ENCODE results near the gene TNXB.
"Not testable (repeated sequence)": the region's sequence is repeated elsewhere in the genome, so short reads cannot be mapped to it uniquely, and the experiment has no call there.

TNXB gene

DNA sequence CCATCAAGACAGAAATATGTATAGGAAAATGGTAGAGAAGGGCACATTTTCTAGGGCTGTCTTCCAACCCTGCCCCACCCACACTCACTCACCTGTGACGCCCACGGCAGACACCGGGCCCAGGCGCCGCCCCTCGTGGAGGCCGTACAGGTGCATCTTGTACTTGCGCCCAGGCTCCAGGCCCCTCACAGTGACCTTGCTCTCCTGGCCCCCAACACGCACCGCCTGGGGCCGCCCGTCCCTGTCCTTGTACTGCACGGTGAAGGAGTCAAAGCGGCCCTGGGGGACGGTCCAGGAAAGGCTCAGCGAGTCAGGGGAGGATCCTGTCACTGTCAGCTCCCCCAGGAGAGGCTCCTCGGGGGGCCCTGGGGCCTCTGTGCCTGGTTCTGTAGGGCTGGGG lies 51.2 kb downstream of the TNXB start:
- Histone ChIP-seq H2AFZ (ENCODE audit: low read length) (no peak overlapping the region), H3K4me3 (ENCODE audit: low read length, poor library complexity, severe bottlenecking) (no peak overlapping the region), H3K4me2 (ENCODE audit: low read depth, low read length, poor library complexity, severe bottlenecking) (no peak overlapping the region), H3K27me3 (ENCODE audit: insufficient read depth, low read length, poor library complexity, severe bottlenecking) (no peaks in the 10 kb centered on the region), H3K36me3 (ENCODE audit: insufficient read depth, low read length) (no peaks in the 10 kb centered on the region), H3K9me3 (ENCODE audit: insufficient read depth, low read depth, low read length) (no peaks in the 10 kb centered on the region), H3K79me2 (ENCODE audit: insufficient read depth, low read length) (no peaks in the 10 kb centered on the region), H3K9me2 (replicated peaks; ENCODE audit: low read depth, low read length) (no peaks in the 10 kb centered on the region), H3K9ac (ENCODE audit: low read depth, low read length, poor library complexity, severe bottlenecking) (no peak overlapping the region), H3K4me1 (ENCODE audit: insufficient read depth, low read length, poor library complexity, severe bottlenecking) (no peaks in the 10 kb centered on the region), H3F3A (ENCODE audit: low read depth) (no peaks in the 10 kb centered on the region), H4K20me1 (ENCODE audit: insufficient read depth, low read length, poor library complexity, severe bottlenecking) (no peaks in the 10 kb centered on the region)
- no peak for TF ChIP-seq EZH2phosphoT487 (IDR thresholded peaks at IDR 0.05; ENCODE audit: borderline replicate concordance)
- TF ChIP-seq, protein P1, sequence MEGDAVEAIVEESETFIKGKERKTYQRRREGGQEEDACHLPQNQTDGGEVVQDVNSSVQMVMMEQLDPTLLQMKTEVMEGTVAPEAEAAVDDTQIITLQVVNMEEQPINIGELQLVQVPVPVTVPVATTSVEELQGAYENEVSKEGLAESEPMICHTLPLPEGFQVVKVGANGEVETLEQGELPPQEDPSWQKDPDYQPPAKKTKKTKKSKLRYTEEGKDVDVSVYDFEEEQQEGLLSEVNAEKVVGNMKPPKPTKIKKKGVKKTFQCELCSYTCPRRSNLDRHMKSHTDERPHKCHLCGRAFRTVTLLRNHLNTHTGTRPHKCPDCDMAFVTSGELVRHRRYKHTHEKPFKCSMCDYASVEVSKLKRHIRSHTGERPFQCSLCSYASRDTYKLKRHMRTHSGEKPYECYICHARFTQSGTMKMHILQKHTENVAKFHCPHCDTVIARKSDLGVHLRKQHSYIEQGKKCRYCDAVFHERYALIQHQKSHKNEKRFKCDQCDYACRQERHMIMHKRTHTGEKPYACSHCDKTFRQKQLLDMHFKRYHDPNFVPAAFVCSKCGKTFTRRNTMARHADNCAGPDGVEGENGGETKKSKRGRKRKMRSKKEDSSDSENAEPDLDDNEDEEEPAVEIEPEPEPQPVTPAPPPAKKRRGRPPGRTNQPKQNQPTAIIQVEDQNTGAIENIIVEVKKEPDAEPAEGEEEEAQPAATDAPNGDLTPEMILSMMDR (conservative IDR thresholded peaks at IDR 0.05; ENCODE audit: low read length) = no peak

DNA sequence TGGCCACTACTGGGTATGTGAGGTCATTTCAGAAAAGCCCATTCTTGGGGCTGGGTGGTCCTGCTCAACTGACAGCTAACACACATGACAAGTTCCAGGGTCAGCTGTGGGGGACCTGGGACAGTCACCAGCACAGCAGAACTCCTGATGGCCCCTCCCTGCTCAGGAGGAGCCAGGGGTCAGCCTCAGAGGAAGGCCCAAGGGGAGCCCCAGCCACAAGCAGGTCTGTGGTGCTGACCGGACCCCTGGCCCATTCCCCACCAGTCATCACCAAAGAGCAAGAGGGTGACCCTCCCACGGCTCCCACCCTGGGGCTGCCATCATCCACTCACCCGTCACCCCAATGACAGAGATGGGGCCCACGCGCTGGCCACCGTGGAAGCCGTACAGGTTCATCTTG lies 52.9 kb downstream of the TNXB start:
- H3K9ac ChIP-seq (ENCODE audit: low read depth, low read length, poor library complexity, severe bottlenecking) = no peak overlapping the region
- no peaks in the 10 kb centered on the region for H3K36me3 ChIP-seq (ENCODE audit: insufficient read depth, low read length)
- no peaks in the 10 kb centered on the region for H3K4me1 ChIP-seq (ENCODE audit: insufficient read depth, low read length, poor library complexity, severe bottlenecking)
- no peak overlapping the region for H3K4me2 ChIP-seq (ENCODE audit: low read depth, low read length, poor library complexity, severe bottlenecking)
- H3K27me3 ChIP-seq (ENCODE audit: insufficient read depth, low read length, poor library complexity, severe bottlenecking) = no peaks in the 10 kb centered on the region
- no peaks in the 10 kb centered on the region for H4K20me1 ChIP-seq (ENCODE audit: insufficient read depth, low read length, poor library complexity, severe bottlenecking)
- H3K79me2 ChIP-seq (ENCODE audit: insufficient read depth, low read length) = no peaks in the 10 kb centered on the region
- H3K9me3 ChIP-seq (ENCODE audit: insufficient read depth, low read depth, low read length) = no peaks in the 10 kb centered on the region
- no peak overlapping the region for H2AFZ ChIP-seq (ENCODE audit: low read length)
- TF ChIP-seq, protein P1 (conservative IDR thresholded peaks at IDR 0.05; ENCODE audit: low read length) = no peak
- TF ChIP-seq EZH2phosphoT487 (IDR thresholded peaks at IDR 0.05; ENCODE audit: borderline replicate concordance) = no peak
- no peaks in the 10 kb centered on the region for H3K9me2 ChIP-seq (replicated peaks; ENCODE audit: low read depth, low read length)
- no peaks in the 10 kb centered on the region for H3F3A ChIP-seq (ENCODE audit: low read depth)
- no peak overlapping the region for H3K4me3 ChIP-seq (ENCODE audit: low read length, poor library complexity, severe bottlenecking)

DNA sequence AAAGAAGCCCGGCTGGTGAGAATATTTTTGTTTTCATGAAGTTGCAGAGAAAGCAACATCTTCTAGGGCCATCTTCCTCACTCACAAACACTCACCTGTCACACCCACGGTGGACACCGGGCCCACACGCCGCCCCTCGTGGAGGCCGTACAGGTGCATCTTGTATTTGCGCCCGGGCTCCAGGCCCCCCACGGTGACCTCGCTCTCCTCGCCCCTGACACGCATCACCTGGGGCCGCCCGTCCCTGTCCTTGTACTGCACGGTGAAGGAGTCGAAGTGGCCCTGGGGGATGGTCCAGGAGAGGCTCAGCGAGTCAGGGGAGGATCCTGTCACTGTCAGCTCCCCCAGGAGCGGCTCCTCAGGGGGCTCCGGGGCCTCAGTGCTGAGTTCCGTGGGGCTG lies 53.4 kb downstream of the TNXB start:
- not testable (repeated sequence) for H3K9me2 ChIP-seq (replicated peaks; ENCODE audit: low read depth, low read length); H3K79me2 ChIP-seq (ENCODE audit: insufficient read depth, low read length); H4K20me1 ChIP-seq (ENCODE audit: insufficient read depth, low read length, poor library complexity, severe bottlenecking); H3K4me1 ChIP-seq (ENCODE audit: insufficient read depth, low read length, poor library complexity, severe bottlenecking); H3K36me3 ChIP-seq (ENCODE audit: insufficient read depth, low read length); H3K4me2 ChIP-seq (ENCODE audit: low read depth, low read length, poor library complexity, severe bottlenecking); H3K9ac ChIP-seq (ENCODE audit: low read depth, low read length, poor library complexity, severe bottlenecking); H3K27me3 ChIP-seq (ENCODE audit: insufficient read depth, low read length, poor library complexity, severe bottlenecking); H3K9me3 ChIP-seq (ENCODE audit: insufficient read depth, low read depth, low read length); H3K4me3 ChIP-seq (ENCODE audit: low read length, poor library complexity, severe bottlenecking); H2AFZ ChIP-seq (ENCODE audit: low read length); H3F3A ChIP-seq (ENCODE audit: low read depth)

DNA sequence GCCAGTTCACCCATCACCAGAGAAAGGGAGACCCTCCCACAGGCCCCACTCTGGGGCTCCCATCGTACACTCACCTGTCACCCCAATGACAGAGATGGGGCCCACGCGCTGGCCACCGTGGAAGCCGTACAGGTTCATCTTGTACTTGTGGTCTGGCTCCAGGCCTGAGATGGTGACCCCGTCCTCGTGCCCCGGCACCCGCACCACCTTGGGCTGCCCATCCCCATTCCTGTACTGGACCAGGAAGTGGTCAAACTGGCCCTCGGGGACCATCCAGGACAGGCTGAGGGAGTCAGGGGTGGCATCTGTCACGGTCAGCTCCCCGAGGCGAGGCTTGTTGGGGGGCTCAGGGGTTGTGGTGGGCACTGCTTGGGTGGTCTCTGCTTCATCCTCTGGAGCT lies 55.8 kb downstream of the TNXB start:
- H3K79me2 ChIP-seq (ENCODE audit: insufficient read depth, low read length); H3F3A ChIP-seq (ENCODE audit: low read depth); H3K4me1 ChIP-seq (ENCODE audit: insufficient read depth, low read length, poor library complexity, severe bottlenecking); H3K27me3 ChIP-seq (ENCODE audit: insufficient read depth, low read length, poor library complexity, severe bottlenecking); H3K9ac ChIP-seq (ENCODE audit: low read depth, low read length, poor library complexity, severe bottlenecking); H3K4me2 ChIP-seq (ENCODE audit: low read depth, low read length, poor library complexity, severe bottlenecking); H3K9me2 ChIP-seq (replicated peaks; ENCODE audit: low read depth, low read length); H2AFZ ChIP-seq (ENCODE audit: low read length); H4K20me1 ChIP-seq (ENCODE audit: insufficient read depth, low read length, poor library complexity, severe bottlenecking); H3K4me3 ChIP-seq (ENCODE audit: low read length, poor library complexity, severe bottlenecking); H3K36me3 ChIP-seq (ENCODE audit: insufficient read depth, low read length); H3K9me3 ChIP-seq (ENCODE audit: insufficient read depth, low read depth, low read length): not testable (repeated sequence)

DNA sequence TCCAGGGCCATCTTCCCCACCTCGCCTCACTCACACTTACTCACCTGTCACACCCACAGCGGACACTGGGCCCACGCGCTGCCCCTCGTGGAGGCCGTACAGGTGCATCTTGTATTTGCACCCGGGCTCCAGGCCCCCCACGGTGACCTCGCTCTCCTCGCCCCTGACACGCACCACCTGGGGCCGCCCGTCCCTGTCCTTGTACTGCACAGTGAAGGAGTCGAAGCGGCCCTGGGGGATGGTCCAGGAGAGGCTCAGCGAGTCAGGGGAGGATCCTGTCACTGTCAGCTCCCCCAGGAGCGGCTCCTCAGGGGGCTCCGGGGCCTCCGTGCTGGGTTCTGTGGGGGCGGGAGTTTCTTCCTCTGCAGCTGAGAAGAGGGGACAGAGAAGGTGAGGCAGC lies 56.5 kb downstream of the TNXB start:
- H3K27me3 ChIP-seq (ENCODE audit: insufficient read depth, low read length, poor library complexity, severe bottlenecking); H2AFZ ChIP-seq (ENCODE audit: low read length); H3K4me3 ChIP-seq (ENCODE audit: low read length, poor library complexity, severe bottlenecking); H3K4me2 ChIP-seq (ENCODE audit: low read depth, low read length, poor library complexity, severe bottlenecking); H3K79me2 ChIP-seq (ENCODE audit: insufficient read depth, low read length); H4K20me1 ChIP-seq (ENCODE audit: insufficient read depth, low read length, poor library complexity, severe bottlenecking); H3K4me1 ChIP-seq (ENCODE audit: insufficient read depth, low read length, poor library complexity, severe bottlenecking); H3K9ac ChIP-seq (ENCODE audit: low read depth, low read length, poor library complexity, severe bottlenecking); H3K9me2 ChIP-seq (replicated peaks; ENCODE audit: low read depth, low read length); H3K9me3 ChIP-seq (ENCODE audit: insufficient read depth, low read depth, low read length); H3K36me3 ChIP-seq (ENCODE audit: insufficient read depth, low read length); H3F3A ChIP-seq (ENCODE audit: low read depth): not testable (repeated sequence)
